Kidney (tissue), 14 donors: ENCODE results near the gene NCSTN. TPM values are rescaled to one million over a fixed set of nuclear protein-coding genes. Genes with fewer than 3 reads are reported as not detected.

Source experiments
- DNase-seq, 5 donors: peaks; one replicate each; pipeline ENCODE4 v3.0.0-alpha.2; 2013 to 2020
- FAIRE-seq: peaks from 2 replicates; lab custom pipeline; 2012; peaks lifted over from hg19 to GRCh38; lab: Jason Lieb, UNC
- H3K27ac ChIP-seq, 2 donors: one replicate each; pipeline ENCODE4 v1.7.0; 2013; ENCODE audit warnings: low read depth in 2 of 2, low read length in 2 of 2, inconsistent platforms in 1 of 2
- H3K27me3 ChIP-seq: one replicate; pipeline ENCODE4 v1.7.1; 2013; ENCODE audit warnings: low read length, inconsistent platforms; ENCODE audit not compliant: control insufficient read depth, insufficient read depth
- H3K36me3 ChIP-seq, 3 donors: one replicate each; pipeline versions ENCODE4 v1.7.0 to v1.7.1; 2013; ENCODE audit warnings: low read length in 3 of 3, control low read depth in 1 of 3, inconsistent platforms in 1 of 3; ENCODE audit not compliant: insufficient read depth in 3 of 3, control insufficient read depth in 2 of 3
- H3K4me1 ChIP-seq, 3 donors: one replicate each; pipeline versions ENCODE4 v1.7.0 to v1.7.1; 2013; ENCODE audit warnings: low read length in 3 of 3, inconsistent platforms in 1 of 3, low read depth in 1 of 3; ENCODE audit not compliant: control insufficient read depth in 2 of 3, insufficient read depth in 2 of 3
- H3K4me3 ChIP-seq, 3 donors: one replicate each; pipeline versions ENCODE4 v1.7.0 to v1.8.1; 2013; ENCODE audit warnings: low read length in 3 of 3, control low read depth in 1 of 3, inconsistent platforms in 1 of 3
- H3K9ac ChIP-seq, 3 donors: one replicate each; pipeline versions ENCODE4 v1.7.0 to v1.7.1; 2013; ENCODE audit warnings: low read length in 3 of 3, control low read depth in 1 of 3, inconsistent platforms in 1 of 3
- H3K9me3 ChIP-seq, 3 donors: one replicate each; pipeline versions ENCODE4 v1.7.0 to v1.7.1; 2013; ENCODE audit warnings: low read length in 3 of 3, control low read depth in 1 of 3, inconsistent platforms in 1 of 3; ENCODE audit not compliant: control insufficient read depth in 2 of 3, insufficient read depth in 1 of 3
- intact Hi-C: fragments of 100-400 bp; cut with DNase I; formaldehyde crosslinking; loops from one replicate; pipeline ENCODE4 v1.11.1; 2022
- polyA plus RNA-seq: library from polyadenylated mRNA; stranded (reverse); fragments of 350-450 nt; fragmentation: Illumina TruSeq; extraction: RNeasy Lipid Tissue Mini Kit (QIAGEN cat#74804); gene quantifications from one replicate; pipeline ENCODE4 v1.2.3, GENCODE V29; 2014; ENCODE audit warnings: low read depth, low replicate concordance; ENCODE audit not compliant: insufficient read depth
- total RNA-seq: library from RNA; stranded (reverse); fragmentation: NEBNext Ultra II Directional; extraction: Animal tissue kit (Norgen Biotek cat#: 25700); gene quantifications from one replicate; pipeline ENCODE4 v1.2.1, GENCODE V29; 2021
- TF ChIP-seq, protein P1 (sequence below): IDR thresholded peaks from 3 replicates; pipeline ENCODE4 v1.5.1; 2012; ENCODE audit warnings: mild to moderate bottlenecking, moderate library complexity, borderline replicate concordance; ENCODE audit not compliant: insufficient read depth; ENCODE audit errors: extremely low read depth
- donor health status: control.
- donor health status: control.
- donor health status: control.
- donor health status: control.
- donor health status: control.
- donor health status: DM: yes; HTN: yes; CAD: no.
- donor health status: Normal renal cell carcinoma (clear cell type).

The NCSTN gene
- total and polyA plus RNA-seq, 2 donors from 2014 or later: 73.9 to 109 TPM

DNA sequence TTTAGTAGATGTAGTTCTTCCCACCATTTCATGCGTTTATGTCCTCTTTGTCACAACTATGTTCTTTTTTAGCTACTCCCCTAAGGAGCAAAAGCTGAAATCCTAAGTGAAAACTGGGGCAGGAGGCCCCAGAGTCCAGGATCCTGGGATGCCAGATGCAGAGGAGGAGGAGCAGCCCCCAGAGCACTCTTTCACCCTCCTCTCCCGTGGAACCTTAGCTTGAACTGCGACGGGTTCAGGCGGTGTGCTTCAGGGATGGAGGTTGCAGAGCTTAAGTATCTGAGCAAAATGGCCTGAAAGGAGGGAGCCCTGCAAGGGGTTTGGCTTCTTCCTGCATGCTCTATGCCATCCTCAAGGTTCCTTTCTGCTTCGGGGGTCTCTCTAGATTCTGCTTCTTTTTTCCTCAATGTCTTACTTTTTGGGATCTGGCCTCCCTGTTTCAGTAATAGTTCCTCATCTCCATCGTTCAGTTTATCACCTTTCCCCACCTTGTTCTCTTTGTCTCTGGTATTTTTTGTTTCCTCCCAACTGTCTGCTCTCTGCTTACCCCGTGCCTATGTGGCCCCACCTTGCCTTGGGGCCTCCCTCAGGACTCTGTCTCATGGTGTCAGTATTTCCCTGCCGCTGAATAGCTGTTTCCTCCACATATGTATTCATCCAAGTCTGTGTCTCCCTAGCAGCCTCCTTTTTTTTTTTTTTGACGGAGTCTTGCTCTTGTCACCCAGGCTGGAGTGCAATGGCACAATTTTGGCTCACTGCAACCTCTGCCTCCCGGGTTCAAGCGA is 21.0 kb downstream of the NCSTN start:
- H3K36me3 ChIP-seq: peaks cover 0 to 5% (median 2%) of the 10 kb centered on the region in 3 donors
- H3K9me3 ChIP-seq: no peaks in the 10 kb centered on the region
- no peak for DNase-seq
- no peaks in the 10 kb centered on the region for H3K4me1 ChIP-seq
- no peak for FAIRE-seq
- no peak overlapping the region for H3K4me3 ChIP-seq
- no peak overlapping the region for H3K27ac ChIP-seq
- TF ChIP-seq, protein P1, sequence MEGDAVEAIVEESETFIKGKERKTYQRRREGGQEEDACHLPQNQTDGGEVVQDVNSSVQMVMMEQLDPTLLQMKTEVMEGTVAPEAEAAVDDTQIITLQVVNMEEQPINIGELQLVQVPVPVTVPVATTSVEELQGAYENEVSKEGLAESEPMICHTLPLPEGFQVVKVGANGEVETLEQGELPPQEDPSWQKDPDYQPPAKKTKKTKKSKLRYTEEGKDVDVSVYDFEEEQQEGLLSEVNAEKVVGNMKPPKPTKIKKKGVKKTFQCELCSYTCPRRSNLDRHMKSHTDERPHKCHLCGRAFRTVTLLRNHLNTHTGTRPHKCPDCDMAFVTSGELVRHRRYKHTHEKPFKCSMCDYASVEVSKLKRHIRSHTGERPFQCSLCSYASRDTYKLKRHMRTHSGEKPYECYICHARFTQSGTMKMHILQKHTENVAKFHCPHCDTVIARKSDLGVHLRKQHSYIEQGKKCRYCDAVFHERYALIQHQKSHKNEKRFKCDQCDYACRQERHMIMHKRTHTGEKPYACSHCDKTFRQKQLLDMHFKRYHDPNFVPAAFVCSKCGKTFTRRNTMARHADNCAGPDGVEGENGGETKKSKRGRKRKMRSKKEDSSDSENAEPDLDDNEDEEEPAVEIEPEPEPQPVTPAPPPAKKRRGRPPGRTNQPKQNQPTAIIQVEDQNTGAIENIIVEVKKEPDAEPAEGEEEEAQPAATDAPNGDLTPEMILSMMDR: no peak
- no peak overlapping the region for H3K9ac ChIP-seq
- H3K27me3 ChIP-seq: no peaks in the 10 kb centered on the region
- intact Hi-C loops: no loop called here

DNA sequence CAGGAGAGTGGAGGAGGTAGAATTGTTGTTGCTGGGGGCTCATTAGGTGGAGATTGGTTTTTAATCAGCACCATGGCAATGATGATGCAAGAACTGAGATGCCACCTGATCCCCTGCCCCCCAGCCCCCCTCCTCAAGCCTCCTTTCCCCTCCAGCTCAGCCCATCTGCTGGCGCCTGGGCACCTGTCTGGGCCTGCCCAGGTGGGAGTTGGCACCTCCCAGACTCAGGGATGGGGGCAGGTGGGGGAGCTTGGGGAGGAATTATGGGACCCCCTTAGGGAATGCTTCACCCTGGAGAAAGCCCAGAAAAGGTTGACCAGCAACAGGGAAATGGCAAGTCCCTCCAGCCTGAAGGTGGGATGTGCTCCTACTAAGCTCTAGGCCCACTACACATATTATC is 22.1 kb downstream of the NCSTN start:
- peaks cover 0 to 4% (median 2%) of the 10 kb centered on the region in 3 donors for H3K36me3 ChIP-seq
- no peak for DNase-seq
- intact Hi-C loops: no loop called here
- no peak overlapping the region for H3K27ac ChIP-seq
- no peaks in the 10 kb centered on the region for H3K4me1 ChIP-seq
- FAIRE-seq: no peak
- no peak overlapping the region for H3K9ac ChIP-seq
- TF ChIP-seq, protein P1: no peak
- no peak overlapping the region for H3K4me3 ChIP-seq
- H3K9me3 ChIP-seq: no peaks in the 10 kb centered on the region
- no peaks in the 10 kb centered on the region for H3K27me3 ChIP-seq

DNA sequence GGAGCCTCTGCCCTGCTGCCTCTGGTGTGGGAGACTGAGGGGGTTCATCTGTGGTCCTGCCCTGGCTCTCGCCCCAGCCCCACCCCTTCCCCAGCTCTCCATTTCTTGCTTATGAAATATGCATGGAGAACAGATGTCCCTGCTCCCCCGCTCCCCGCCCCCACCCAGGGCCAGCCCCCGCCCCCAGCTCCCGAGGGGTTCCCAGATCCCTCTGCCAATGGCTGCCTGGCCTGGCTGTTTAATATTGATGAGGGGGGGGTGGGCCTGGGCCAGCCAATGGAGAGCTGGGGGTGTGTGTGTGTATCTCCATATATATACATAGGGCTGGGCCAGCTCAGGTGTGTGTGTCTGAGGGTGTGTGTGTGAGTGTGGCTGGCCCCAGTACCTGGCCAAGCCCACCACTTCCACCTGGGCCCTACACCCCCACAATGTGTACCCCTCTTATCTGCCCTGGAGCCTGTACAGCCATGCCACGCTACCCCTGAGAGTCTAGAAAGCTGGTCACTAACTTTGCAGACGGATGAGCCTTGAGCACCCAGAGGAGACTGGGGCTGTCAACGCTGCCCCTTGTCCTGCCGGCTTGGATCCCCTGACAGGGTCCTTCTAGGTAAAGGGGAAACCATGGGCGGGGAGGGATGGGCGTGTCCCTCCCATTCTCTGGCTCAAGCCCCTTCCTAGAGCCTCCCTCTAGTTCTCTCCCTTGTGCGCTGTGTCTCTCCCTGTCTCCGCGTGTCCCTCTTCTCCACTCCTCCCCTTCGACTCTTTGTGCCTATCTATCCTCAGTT is 23.7 kb downstream of the NCSTN start, which contains the start of gene NHLH1:
TSS of gene NHLH1 (plus strand) at position 341 of the 785 bp plus-strand sequence. CDS start 3,661 bp downstream, outside the sequence.
- intact Hi-C loops: no loop called here
- FAIRE-seq (no peak), DNase-seq (no peak)
- Histone ChIP-seq H3K9me3 (no peaks in the 10 kb centered on the region), H3K9ac (no peak within 1 kb of the TSS), H3K27me3 (no peaks in the 10 kb centered on the region), H3K4me3 (no peak within 1 kb of the TSS), H3K27ac (no peak within 1 kb of the TSS), H3K4me1 (no peaks in the 10 kb centered on the region), H3K36me3 (no peaks in the 10 kb centered on the region)
- TF ChIP-seq, protein P1: no peak
